Activated naive CD4-positive, alpha-beta T cell treated with anti-CD3 and anti-CD28 coated beads, Interleukin-2, amount 10 ng/mL, durations not matched to agents 7 days and 5 days (primary cell): ENCODE data around the gene FAM20A.

Source experiments
- CTCF ChIA-PET: fragments of 350-600 bp; sonication (Branson Sonifier 250); formaldehyde crosslinking; loops from one replicate; lab custom pipeline; 2021; ENCODE audit warnings: antibody characterized with exemption; lab: Charles Lee
- DNase-seq: peaks from one replicate; pipeline ENCODE4 v3.0.0-alpha.2; 2020
- H3K27ac Mint-ChIP-seq: one replicate; pipeline ENCODE4 v1.8.0; 2021; ENCODE audit warnings: mild to moderate bottlenecking, moderate library complexity, mixed read lengths
- H3K27me3 Mint-ChIP-seq: one replicate; pipeline ENCODE4 v1.8.0; 2021; ENCODE audit warnings: mild to moderate bottlenecking, mixed read lengths
- H3K36me3 Mint-ChIP-seq: one replicate; pipeline ENCODE4 v1.8.0; 2021; ENCODE audit warnings: mixed read lengths
- H3K4me1 Mint-ChIP-seq: one replicate; pipeline ENCODE4 v1.8.0; 2021; ENCODE audit warnings: mixed read lengths
- H3K4me3 Mint-ChIP-seq: one replicate; pipeline ENCODE4 v1.8.0; 2021; ENCODE audit warnings: mild to moderate bottlenecking, moderate library complexity, mixed read lengths
- H3K9me3 Mint-ChIP-seq: one replicate; pipeline ENCODE4 v1.8.0; 2021; ENCODE audit warnings: mixed read lengths

The FAM20A gene

DNA sequence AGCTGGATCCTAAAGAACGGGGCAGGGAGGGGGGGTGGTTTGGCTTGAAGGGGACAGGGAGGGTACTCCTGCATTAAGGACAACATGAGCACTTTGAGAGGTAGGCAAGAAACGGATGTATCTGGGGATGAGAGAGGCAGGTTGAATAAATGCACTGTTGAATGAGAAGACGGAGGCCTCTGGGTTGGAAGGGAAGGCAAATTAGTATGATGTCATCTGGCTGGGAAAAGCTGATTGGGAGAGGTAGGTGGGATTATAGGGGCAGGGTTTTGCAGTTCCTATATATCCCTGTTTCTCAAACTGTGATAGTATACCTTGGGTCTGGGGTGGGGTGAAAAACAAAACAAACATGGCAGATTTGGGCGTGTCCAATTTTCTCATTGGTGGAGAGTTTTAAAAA lies 44.6 kb downstream of the FAM20A start:
- peaks cover 10% of the 10 kb centered on the region for H3K27me3 Mint-ChIP-seq
- no peaks in the 10 kb centered on the region for H3K36me3 Mint-ChIP-seq
- CTCF ChIA-PET = no interaction called here
- no peak for DNase-seq
- no peaks in the 10 kb centered on the region for H3K4me1 Mint-ChIP-seq
- no peaks in the 10 kb centered on the region for H3K9me3 Mint-ChIP-seq
- no peak overlapping the region for H3K4me3 Mint-ChIP-seq
- no peak overlapping the region for H3K27ac Mint-ChIP-seq

GRCh38 chr17:68544111-68544915 lies 56.9 kb downstream of the FAM20A start:
- CTCF ChIA-PET = no interaction called here
- H3K27me3 Mint-ChIP-seq = peaks cover 4% of the 10 kb centered on the region
- no peak overlapping the region for H3K27ac Mint-ChIP-seq
- H3K9me3 Mint-ChIP-seq = no peaks in the 10 kb centered on the region
- DNase-seq = no peak
- peaks cover 9% of the 10 kb centered on the region for H3K36me3 Mint-ChIP-seq
- no peaks in the 10 kb centered on the region for H3K4me1 Mint-ChIP-seq
- no peak overlapping the region for H3K4me3 Mint-ChIP-seq

DNA sequence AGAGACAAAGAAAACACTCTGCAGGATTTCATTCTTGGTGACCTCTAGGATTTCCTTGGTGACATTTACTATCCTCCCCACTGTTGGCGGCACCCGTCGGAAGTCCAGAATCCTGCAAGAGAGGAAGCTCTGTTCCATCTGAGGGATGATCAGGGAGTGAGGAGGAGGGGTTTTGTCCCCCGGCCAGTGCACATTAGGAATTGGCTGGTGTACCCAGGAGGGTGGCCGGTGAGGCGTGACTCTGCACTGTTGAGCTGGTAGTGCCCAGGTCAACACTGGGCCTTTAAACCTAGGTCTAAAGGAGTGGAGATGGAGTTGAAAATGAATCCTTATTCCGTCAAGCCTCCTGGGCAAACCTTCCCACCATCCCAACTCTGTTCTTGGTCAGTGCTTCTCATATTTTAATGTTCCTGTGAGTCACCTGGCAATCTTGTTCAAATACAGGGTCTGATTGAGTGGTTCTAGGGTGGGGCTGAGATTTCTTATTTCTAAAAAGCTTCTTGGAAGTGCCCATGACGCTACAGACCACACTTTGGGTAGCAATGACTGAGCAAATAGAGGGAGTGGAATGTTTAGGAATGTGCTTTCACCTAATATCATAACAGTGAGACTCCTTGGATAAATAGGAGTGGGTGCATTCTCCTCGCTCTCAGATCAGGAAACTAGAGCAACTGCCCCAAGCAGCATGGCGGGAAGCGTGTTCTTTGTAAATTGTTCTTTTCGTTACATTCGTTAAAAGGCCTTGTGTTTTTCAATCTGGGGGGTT lies 58.3 kb downstream of the FAM20A start:
- peaks cover 14% of the 10 kb centered on the region for H3K36me3 Mint-ChIP-seq
- H3K9me3 Mint-ChIP-seq = no peaks in the 10 kb centered on the region
- H3K4me3 Mint-ChIP-seq = no peak overlapping the region
- DNase-seq = no peak
- H3K27me3 Mint-ChIP-seq = peaks cover 4% of the 10 kb centered on the region
- no peaks in the 10 kb centered on the region for H3K4me1 Mint-ChIP-seq
- H3K27ac Mint-ChIP-seq = no peak overlapping the region
- CTCF ChIA-PET = no interaction called here

- CTCF ChIA-PET = no interaction called here
- Mint-ChIP-seq H3K4me1 (no peaks in the 10 kb centered on the region), H3K4me3 (no peak overlapping the region)
Measured at GRCh38 chr17:68541816-68542215, 59.4 kb downstream of the FAM20A start.

GRCh38 chr17:68540981-68541380 lies 60.2 kb downstream of the FAM20A start:
- Mint-ChIP-seq H3K27me3 (peaks cover 4% of the 10 kb centered on the region), H3K4me1 (no peaks in the 10 kb centered on the region), H3K9me3 (no peaks in the 10 kb centered on the region), H3K36me3 (peaks cover 20% of the 10 kb centered on the region), H3K27ac (no peak overlapping the region), H3K4me3 (no peak overlapping the region)
- CTCF ChIA-PET = no interaction called here
- no peak for DNase-seq

More at GRCh38 chr17:68541816-68542215, 59.4 kb downstream of the FAM20A start:
- H3K9me3 Mint-ChIP-seq = no peaks in the 10 kb centered on the region
- peaks cover 16% of the 10 kb centered on the region for H3K36me3 Mint-ChIP-seq
- H3K27me3 Mint-ChIP-seq = peaks cover 4% of the 10 kb centered on the region
- no peak overlapping the region for H3K27ac Mint-ChIP-seq
- DNase-seq = no peak

- Mint-ChIP-seq H3K27me3 (peaks cover 4% of the 10 kb centered on the region), H3K4me1 (no peaks in the 10 kb centered on the region), H3K27ac (no peak overlapping the region), H3K36me3 (peaks cover 29% of the 10 kb centered on the region), H3K4me3 (no peak overlapping the region), H3K9me3 (no peaks in the 10 kb centered on the region)
- CTCF ChIA-PET = no interaction called here
- no peak for DNase-seq
Measured at GRCh38 chr17:68539548-68540467, 61.4 kb downstream of the FAM20A start.

- peaks cover 3% of the 10 kb centered on the region for H3K4me1 Mint-ChIP-seq
- no peaks in the 10 kb centered on the region for H3K27me3 Mint-ChIP-seq
- H3K27ac Mint-ChIP-seq = no peak overlapping the region
- no peaks in the 10 kb centered on the region for H3K9me3 Mint-ChIP-seq
- peaks cover 47% of the 10 kb centered on the region for H3K36me3 Mint-ChIP-seq
- CTCF ChIA-PET = no interaction called here
- H3K4me3 Mint-ChIP-seq = no peak overlapping the region
- no peak for DNase-seq
Measured at GRCh38 chr17:68535922-68536321, 65.2 kb downstream of the FAM20A start.

- CTCF ChIA-PET = interaction anchor here (1.2 to 1.4 kb wide), 4 partner anchors 12 to 79 kb away, joined by 3 to 5 read pairs (median 4); no protein-coding TSS in a partner anchor
Measured at GRCh38 chr17:68534695-68535088, 66.5 kb downstream of the FAM20A start.

DNA sequence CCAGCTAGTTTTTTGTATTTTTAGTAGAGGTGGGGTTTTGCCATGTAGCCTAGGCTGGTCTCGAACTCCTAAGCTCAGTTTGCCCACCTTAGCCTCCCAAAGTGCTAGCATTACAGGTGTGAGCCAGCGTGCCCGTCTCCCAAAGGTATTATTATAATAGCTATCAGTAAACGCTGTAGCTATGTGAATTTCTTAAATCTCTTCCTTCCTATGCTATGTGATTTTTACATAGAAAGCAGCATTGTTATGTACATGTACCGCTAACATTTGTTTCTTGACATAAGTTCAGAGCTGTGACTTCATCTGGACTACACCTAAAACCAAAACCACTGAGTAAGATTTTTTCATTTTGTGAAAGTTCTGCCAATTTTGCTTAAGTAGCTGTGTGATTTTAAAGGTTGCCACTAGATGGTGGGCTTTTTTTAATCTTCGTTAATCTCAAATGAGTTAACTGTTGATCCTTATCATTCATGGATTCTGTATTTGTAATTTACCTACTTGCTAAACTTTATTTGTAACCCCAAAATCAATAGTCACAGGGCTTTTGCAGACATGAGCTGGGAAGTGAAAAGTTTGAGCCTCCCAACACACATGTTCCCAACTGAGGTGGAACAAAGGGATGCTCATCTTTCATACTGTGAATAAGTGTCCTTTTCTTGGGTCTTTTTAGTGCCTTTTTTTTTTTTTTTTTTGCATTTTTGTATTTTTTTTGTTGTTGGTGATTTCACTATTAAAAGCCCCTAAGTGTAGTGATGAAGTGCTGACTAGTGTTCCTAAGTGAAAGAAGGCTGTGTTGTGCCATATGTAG lies 67.1 kb downstream of the FAM20A start:
- Mint-ChIP-seq H3K27ac (no peak overlapping the region), H3K36me3 (peaks cover 53% of the 10 kb centered on the region), H3K4me3 (no peak overlapping the region), H3K4me1 (peaks cover 3% of the 10 kb centered on the region), H3K9me3 (no peaks in the 10 kb centered on the region), H3K27me3 (no peaks in the 10 kb centered on the region)
- no peak for DNase-seq
- CTCF ChIA-PET = interaction anchor here (0.8 to 1.4 kb wide), 8 partner anchors 11 to 227 kb away, joined by 3 to 5 read pairs (median 3); no protein-coding TSS in a partner anchor

More at GRCh38 chr17:68534695-68535088, 66.5 kb downstream of the FAM20A start:
- no peak for DNase-seq
- Mint-ChIP-seq H3K4me1 (peaks cover 3% of the 10 kb centered on the region), H3K4me3 (no peak overlapping the region), H3K36me3 (peaks cover 54% of the 10 kb centered on the region), H3K27me3 (no peaks in the 10 kb centered on the region), H3K27ac (no peak overlapping the region), H3K9me3 (no peaks in the 10 kb centered on the region)

DNA sequence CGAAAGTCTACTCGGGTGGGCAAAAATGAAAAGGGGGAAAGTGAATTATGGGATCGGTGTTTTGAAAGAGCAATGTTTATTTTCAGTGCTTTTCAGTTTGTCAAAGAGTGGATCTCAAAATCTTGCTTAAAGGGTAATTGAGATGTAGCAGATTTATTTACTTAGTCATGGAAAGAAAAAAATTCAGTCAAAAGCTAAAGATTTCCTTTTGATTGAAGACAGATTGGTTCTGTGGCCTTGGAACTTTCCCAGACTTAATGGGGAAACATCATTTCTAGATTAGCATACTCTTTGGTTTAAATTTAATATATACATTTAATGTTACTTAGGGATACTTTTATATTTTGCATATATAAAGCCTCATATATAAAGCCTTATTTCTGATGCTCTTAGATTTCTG lies 68.3 kb downstream of the FAM20A start:
- H3K27me3 Mint-ChIP-seq = no peaks in the 10 kb centered on the region
- no peaks in the 10 kb centered on the region for H3K9me3 Mint-ChIP-seq
- CTCF ChIA-PET = interaction anchor here (1.4 kb wide), 1 partner anchor 228 kb away, joined by 4 read pairs; no protein-coding TSS in a partner anchor
- no peak for DNase-seq
- no peak overlapping the region for H3K27ac Mint-ChIP-seq
- no peak overlapping the region for H3K4me3 Mint-ChIP-seq
- H3K36me3 Mint-ChIP-seq = peaks cover 60% of the 10 kb centered on the region
- H3K4me1 Mint-ChIP-seq = peaks cover 3% of the 10 kb centered on the region

DNA sequence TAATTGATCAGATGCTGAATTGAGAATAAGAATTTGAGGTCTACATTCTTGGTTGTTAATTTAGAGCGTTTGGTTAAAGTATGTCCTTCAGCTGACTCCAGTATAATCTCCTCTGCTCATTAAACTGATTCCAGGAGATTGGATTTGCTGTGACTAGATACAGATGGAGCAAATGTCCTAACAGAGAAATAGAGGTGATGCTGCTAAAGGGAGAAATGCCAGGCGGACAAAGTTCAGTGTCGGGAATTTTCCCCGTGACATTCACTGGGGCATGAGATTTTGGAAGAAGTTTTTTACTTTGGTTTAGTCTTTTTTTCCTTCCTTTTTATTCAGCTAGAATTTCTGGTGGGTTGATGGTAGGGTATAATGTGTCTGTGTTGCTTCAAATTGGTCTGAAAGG lies 69.9 kb downstream of the FAM20A start:
- DNase-seq = no peak
- Mint-ChIP-seq H3K36me3 (peaks cover 70% of the 10 kb centered on the region), H3K4me3 (no peak overlapping the region), H3K9me3 (no peaks in the 10 kb centered on the region), H3K27me3 (no peaks in the 10 kb centered on the region), H3K27ac (no peak overlapping the region), H3K4me1 (peaks cover 3% of the 10 kb centered on the region)
- CTCF ChIA-PET = no interaction called here

GRCh38 chr17:68527314-68527713 lies 73.9 kb downstream of the FAM20A start:
- peaks cover 4% of the 10 kb centered on the region for H3K4me1 Mint-ChIP-seq
- peaks cover 79% of the 10 kb centered on the region for H3K36me3 Mint-ChIP-seq
- H3K27ac Mint-ChIP-seq = no peak overlapping the region
- no peaks in the 10 kb centered on the region for H3K9me3 Mint-ChIP-seq
- DNase-seq = no peak
- no peak overlapping the region for H3K4me3 Mint-ChIP-seq
- CTCF ChIA-PET = no interaction called here
- no peaks in the 10 kb centered on the region for H3K27me3 Mint-ChIP-seq

DNA sequence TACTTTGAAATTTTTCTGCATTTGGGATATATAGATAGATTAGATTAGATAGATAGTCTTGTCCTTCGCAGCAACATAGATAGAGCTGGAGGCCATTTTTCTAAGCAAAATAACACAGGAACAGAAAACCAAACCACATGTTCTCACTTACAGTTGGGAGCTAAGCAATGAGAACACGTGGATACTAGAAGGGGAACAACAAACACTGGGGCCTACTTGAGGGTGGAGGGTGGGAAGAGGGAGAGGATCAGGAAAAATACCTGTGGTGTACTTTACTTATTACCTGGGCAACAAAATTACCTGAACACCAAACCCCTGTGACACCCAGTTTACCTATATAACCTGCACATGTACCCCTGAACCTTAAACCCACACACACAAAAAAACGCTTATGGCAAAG lies 74.6 kb downstream of the FAM20A start:
- no peaks in the 10 kb centered on the region for H3K27me3 Mint-ChIP-seq
- peaks cover 4% of the 10 kb centered on the region for H3K4me1 Mint-ChIP-seq
- no peaks in the 10 kb centered on the region for H3K9me3 Mint-ChIP-seq
- CTCF ChIA-PET = no interaction called here
- no peak overlapping the region for H3K4me3 Mint-ChIP-seq
- peaks cover 83% of the 10 kb centered on the region for H3K36me3 Mint-ChIP-seq
- no peak overlapping the region for H3K27ac Mint-ChIP-seq
- no peak for DNase-seq
